HG03097 (cell line): ENCODE results near the gene PPDPF.
"Not testable (repeated sequence)": the region's sequence is repeated elsewhere in the genome, so short reads cannot be mapped to it uniquely, and the experiment has no call there.

Experiments used
- ATAC-seq: cut with Tn5 transposase; IDR thresholded peaks from one replicate; pipeline ENCODE4 v1.9.1; 2021; ENCODE audit not compliant: unreplicated experiment, low FRiP score

Gene PPDPF

GRCh38 chr20:63499338-63499969 lies 21.1 kb upstream of the PPDPF start:
- ATAC-seq: no peak

GRCh38 chr20:63500151-63500901 lies 20.2 kb upstream of the PPDPF start:
- ATAC-seq: no peak

- no peak for ATAC-seq
These were observed 19.4 kb upstream of the PPDPF start for GRCh38 chr20:63500902-63501817.

GRCh38 chr20:63501818-63502670 lies 18.5 kb upstream of the PPDPF start:
- no peak for ATAC-seq

GRCh38 chr20:63502671-63503172 lies 17.8 kb upstream of the PPDPF start:
- ATAC-seq: no peak

GRCh38 chr20:63503524-63503923 lies 17.0 kb upstream of the PPDPF start:
- no peak for ATAC-seq

GRCh38 chr20:63504642-63505041 lies 15.9 kb upstream of the PPDPF start:
- ATAC-seq: no peak

GRCh38 chr20:63505281-63505680 lies 15.3 kb upstream of the PPDPF start:
- no peak for ATAC-seq

GRCh38 chr20:63505723-63506122 lies 14.8 kb upstream of the PPDPF start:
- ATAC-seq: no peak

- ATAC-seq: no peak
These were observed 13.4 kb upstream of the PPDPF start for GRCh38 chr20:63507083-63507743.

GRCh38 chr20:63508072-63508768 lies 12.3 kb upstream of the PPDPF start:
- ATAC-seq: no peak

GRCh38 chr20:63509088-63509564 lies 11.4 kb upstream of the PPDPF start:
- no peak for ATAC-seq

GRCh38 chr20:63513207-63513606 lies 7.4 kb upstream of the PPDPF start:
- ATAC-seq: no peak

- not testable (repeated sequence) for ATAC-seq
These were observed 6.0 kb upstream of the PPDPF start for GRCh38 chr20:63514520-63514919.

GRCh38 chr20:63517376-63518309 lies 2.9 kb upstream of the PPDPF start:
- no peak for ATAC-seq

GRCh38 chr20:63518351-63518861 lies 2.2 kb upstream of the PPDPF start:
- no peak for ATAC-seq

- ATAC-seq: no peak
These were observed 1.5 kb upstream of the PPDPF start for GRCh38 chr20:63518946-63519667.
